ENCODE measurements around the gene RSBN1L. TPM values are rescaled to one million over a fixed set of nuclear protein-coding genes. Genes with fewer than 3 reads are reported as not detected.
A peak's percentile ranks its signal among the peaks of the same experiment; 100 is the strongest.
"Not testable (repeated sequence)": the region's sequence is repeated elsewhere in the genome, so short reads cannot be mapped to it uniquely, and the experiment has no call there.

The RSBN1L gene
- total RNA-seq, 2 donors from 2014 or later, result 9.5 to 9.7 TPM

GRCh38 chr7:77753173-77753572 is 56.9 kb downstream of the RSBN1L start:
- DNase-seq (no peak), ATAC-seq (no peak)
- intact Hi-C loops (cut with DNase I), result loop anchor here in 1 of 2 donors (10.0 kb wide), 1 partner anchor 98 kb away; no protein-coding TSS in a partner anchor

- ATAC-seq, result no peak
- intact Hi-C loops (cut with DNase I), result loop anchor here (5.0 to 10.0 kb wide), 2 partner anchors 103 to 315 kb away; no protein-coding TSS in a partner anchor
- DNase-seq, result no peak
Measured at GRCh38 chr7:77757589-77757988, 61.3 kb downstream of the RSBN1L start.

GRCh38 chr7:77759294-77759889 is 63.1 kb downstream of the RSBN1L start:
- intact Hi-C loops (cut with DNase I), result loop anchor here (2.0 to 10.0 kb wide), 4 partner anchors 101 to 317 kb away; no protein-coding TSS in a partner anchor
- peak; percentile 71 for ATAC-seq
- DNase-seq, result peak; percentile 39

GRCh38 chr7:77760809-77761453 is 64.7 kb downstream of the RSBN1L start:
- DNase-seq (no peak), ATAC-seq (no peak)
- intact Hi-C loops (cut with DNase I), result no loop called here

- DNase-seq (no peak), ATAC-seq (no peak)
- intact Hi-C loops (cut with DNase I), result no loop called here
Measured at GRCh38 chr7:77765481-77765880, 69.2 kb downstream of the RSBN1L start.

GRCh38 chr7:77765906-77766800 is 69.9 kb downstream of the RSBN1L start:
- DNase-seq (no peak), ATAC-seq (no peak)
- intact Hi-C loops (cut with DNase I), result no loop called here

GRCh38 chr7:77766801-77767605 is 70.7 kb downstream of the RSBN1L start:
- intact Hi-C loops (cut with DNase I), result no loop called here
- DNase-seq, result no peak
- no peak for ATAC-seq

- no peak for DNase-seq
- intact Hi-C loops (cut with DNase I), result no loop called here
- ATAC-seq, result no peak
Measured at GRCh38 chr7:77770316-77770715, 74.1 kb downstream of the RSBN1L start.

- DNase-seq, result no peak
- intact Hi-C loops (cut with DNase I), result no loop called here
- ATAC-seq, result no peak
Measured at GRCh38 chr7:77771901-77772300, 75.6 kb downstream of the RSBN1L start.

- DNase-seq (no peak), ATAC-seq (no peak)
- intact Hi-C loops (cut with DNase I), result no loop called here
Measured at GRCh38 chr7:77778535-77778934, 82.3 kb downstream of the RSBN1L start.

- intact Hi-C loops (cut with DNase I), result no loop called here
- no peak for DNase-seq
- no peak for ATAC-seq
Measured at GRCh38 chr7:77782383-77782782, 86.1 kb downstream of the RSBN1L start.

- ATAC-seq (no peak), DNase-seq (no peak)
- intact Hi-C loops (cut with DNase I), result no loop called here
Measured at GRCh38 chr7:77783111-77783510, 86.9 kb downstream of the RSBN1L start.

- ATAC-seq (no peak), DNase-seq (no peak)
- intact Hi-C loops (cut with DNase I), result no loop called here
Measured at GRCh38 chr7:77783545-77783944, 87.3 kb downstream of the RSBN1L start.

- ATAC-seq; intact Hi-C loops (cut with DNase I): not testable (repeated sequence)
Measured at GRCh38 chr7:77784426-77784825, 88.2 kb downstream of the RSBN1L start.

GRCh38 chr7:77786018-77786417 is 89.8 kb downstream of the RSBN1L start:
- no peak for ATAC-seq
- intact Hi-C loops (cut with DNase I), result no loop called here
- DNase-seq, result no peak

More at GRCh38 chr7:77784426-77784825, 88.2 kb downstream of the RSBN1L start:
- not testable (repeated sequence) for DNase-seq

GRCh38 chr7:77786741-77787140 is 90.5 kb downstream of the RSBN1L start:
- intact Hi-C loops (cut with DNase I), result no loop called here
- ATAC-seq (no peak), DNase-seq (no peak)

- DNase-seq (no peak), ATAC-seq (no peak)
- intact Hi-C loops (cut with DNase I), result no loop called here
Measured at GRCh38 chr7:77788327-77788902, 92.2 kb downstream of the RSBN1L start.

- DNase-seq, result no peak
- intact Hi-C loops (cut with DNase I), result no loop called here
Measured at GRCh38 chr7:77791336-77791735, 95.1 kb downstream of the RSBN1L start.

GRCh38 chr7:77791956-77792355 is 95.7 kb downstream of the RSBN1L start:
- ATAC-seq (no peak), DNase-seq (no peak)
- intact Hi-C loops (cut with DNase I), result no loop called here

More at GRCh38 chr7:77791336-77791735, 95.1 kb downstream of the RSBN1L start:
- ATAC-seq, result no peak

All from left cardiac atrium (tissue), 4 donors.